Muscle of leg (tissue), 11 donors: ENCODE data around the gene ATAD2B. TPM values are rescaled to one million over a fixed set of nuclear protein-coding genes. Genes with fewer than 3 reads are reported as not detected.

Experiments
- DNase-seq: peaks from one replicate; pipeline ENCODE4 v3.0.0; 2013
- H3K27ac ChIP-seq: one replicate; pipeline ENCODE4 v1.5.1; 2013; ENCODE audit warnings: mild to moderate bottlenecking, low read length, control low read depth
- H3K27me3 ChIP-seq: one replicate; pipeline ENCODE4 v1.6.1; 2013; ENCODE audit warnings: low read length; ENCODE audit not compliant: control insufficient read depth, insufficient read depth
- H3K36me3 ChIP-seq: one replicate; pipeline ENCODE4 v1.6.1; 2013; ENCODE audit warnings: low read length; ENCODE audit not compliant: control insufficient read depth, insufficient read depth
- H3K4me1 ChIP-seq: one replicate; pipeline ENCODE4 v1.6.1; 2013; ENCODE audit warnings: low read length; ENCODE audit not compliant: control insufficient read depth, insufficient read depth
- H3K4me3 ChIP-seq: one replicate; pipeline ENCODE4 v1.5.1; 2013; ENCODE audit warnings: low read length, control low read depth
- H3K9me3 ChIP-seq: replicated peaks from 2 replicates; pipeline ENCODE4 v1.6.1; 2013; ENCODE audit warnings: low read depth, low read length; ENCODE audit not compliant: control insufficient read depth
- WGBS: methylation state at CpG from one replicate; pipeline ENCODE4 v1.1.5; 2013; ENCODE audit warnings: missing lambda C conversion rate; ENCODE audit not compliant: insufficient coverage; 5-methylcytosine and 5-hydroxymethylcytosine counted together
- polyA plus RNA-seq, 8 donors: library from polyadenylated mRNA; unstranded; fragments of 120-200 nt; gene quantifications; one replicate each; pipeline versions ENCODE4 v1.2.1 to v1.2.3, GENCODE V29; 2013; ENCODE audit warnings: inconsistent platforms in 1 of 8, low replicate concordance in 1 of 8; ENCODE audit not compliant: insufficient read length in 8 of 8, insufficient read depth in 1 of 8
- total RNA-seq: library from RNA; stranded (reverse); fragments of 120-200 nt; gene quantifications from one replicate; pipeline ENCODE4 v1.2.4, GENCODE V29; 2013

Gene ATAD2B
- total and polyA plus RNA-seq, 9 donors = 10.2 to 17.6 (median 11.8) TPM

GRCh38 chr2:23722255-23722654 is 204.7 kb downstream of the ATAD2B start:
- Histone ChIP-seq H3K4me1 (no peaks in the 10 kb centered on the region), H3K4me3 (no peak overlapping the region), H3K36me3 (peaks cover 4% of the 10 kb centered on the region), H3K27me3 (no peaks in the 10 kb centered on the region), H3K9me3 (peaks cover 12% of the 10 kb centered on the region), H3K27ac (no peak overlapping the region)
- no CpG with 5 or more reads among the region's 3 CpGs for WGBS
- no peak for DNase-seq

- no peak overlapping the region for H3K4me3 ChIP-seq
- H3K27me3 ChIP-seq = no peaks in the 10 kb centered on the region
- DNase-seq = no peak
- H3K27ac ChIP-seq = no peak overlapping the region
- no peaks in the 10 kb centered on the region for H3K4me1 ChIP-seq
- H3K36me3 ChIP-seq = peaks cover 4% of the 10 kb centered on the region
- 100% methylated on average over 2 of the region's 2 CpGs for WGBS
- H3K9me3 ChIP-seq = peaks cover 12% of the 10 kb centered on the region
Observed at GRCh38 chr2:23721454-23721826, 205.5 kb downstream of the ATAD2B start.

- no peak overlapping the region for H3K4me3 ChIP-seq
- DNase-seq = no peak
- H3K27me3 ChIP-seq = no peaks in the 10 kb centered on the region
- 85% methylated on average over 4 of the region's 4 CpGs for WGBS
- H3K27ac ChIP-seq = no peak overlapping the region
- H3K36me3 ChIP-seq = peaks cover 4% of the 10 kb centered on the region
- H3K9me3 ChIP-seq = peaks cover 12% of the 10 kb centered on the region
- no peaks in the 10 kb centered on the region for H3K4me1 ChIP-seq
Observed at GRCh38 chr2:23720705-23721453, 206.0 kb downstream of the ATAD2B start.

DNA sequence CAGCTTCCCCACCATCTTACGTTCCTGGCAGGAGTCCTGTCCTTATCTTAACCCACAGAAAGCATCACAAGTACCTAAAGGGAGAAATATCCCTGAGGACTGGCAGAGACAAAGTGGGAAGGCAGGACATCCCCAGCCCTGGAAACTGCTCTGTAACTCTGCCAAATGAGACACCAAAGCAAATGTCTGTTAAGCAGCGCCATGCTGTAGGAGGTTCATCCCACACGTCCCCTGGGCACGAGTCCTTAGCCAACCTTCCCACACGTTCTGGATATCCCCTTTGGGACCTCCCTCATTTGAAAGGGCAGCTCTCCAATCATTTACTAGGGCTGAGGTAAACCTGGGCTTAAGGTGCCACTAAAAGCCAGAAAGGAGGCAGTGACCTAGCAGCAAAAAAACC is 207.2 kb downstream of the ATAD2B start:
- Histone ChIP-seq H3K27ac (no peak overlapping the region), H3K9me3 (peaks cover 12% of the 10 kb centered on the region), H3K27me3 (no peaks in the 10 kb centered on the region), H3K4me1 (no peaks in the 10 kb centered on the region), H3K4me3 (no peak overlapping the region), H3K36me3 (peaks cover 4% of the 10 kb centered on the region)
- DNase-seq = no peak
- WGBS = 74% methylated on average over 3 of the region's 5 CpGs

- no peaks in the 10 kb centered on the region for H3K4me1 ChIP-seq
- no peaks in the 10 kb centered on the region for H3K27me3 ChIP-seq
- WGBS = 34% methylated on average over 3 of the region's 4 CpGs
- H3K27ac ChIP-seq = no peak overlapping the region
- peak; percentile 95 for DNase-seq
- H3K4me3 ChIP-seq = no peak overlapping the region
- peaks cover 12% of the 10 kb centered on the region for H3K9me3 ChIP-seq
- peaks cover 4% of the 10 kb centered on the region for H3K36me3 ChIP-seq
Observed at GRCh38 chr2:23718931-23719700, 207.8 kb downstream of the ATAD2B start.

GRCh38 chr2:23713351-23713750 is 213.6 kb downstream of the ATAD2B start:
- WGBS = 63% methylated on average over 3 of the region's 5 CpGs
- Histone ChIP-seq H3K36me3 (peaks cover 4% of the 10 kb centered on the region), H3K4me1 (peaks cover 7% of the 10 kb centered on the region), H3K27ac (no peak overlapping the region), H3K27me3 (no peaks in the 10 kb centered on the region), H3K4me3 (no peak overlapping the region), H3K9me3 (no peaks in the 10 kb centered on the region)
- DNase-seq = no peak

GRCh38 chr2:23712756-23713151 is 214.2 kb downstream of the ATAD2B start:
- no peak overlapping the region for H3K27ac ChIP-seq
- no peak overlapping the region for H3K4me3 ChIP-seq
- DNase-seq = no peak
- H3K36me3 ChIP-seq = peaks cover 9% of the 10 kb centered on the region
- WGBS = no CpG with 5 or more reads among the region's 2 CpGs
- peaks cover 7% of the 10 kb centered on the region for H3K4me1 ChIP-seq
- H3K9me3 ChIP-seq = no peaks in the 10 kb centered on the region
- no peaks in the 10 kb centered on the region for H3K27me3 ChIP-seq

GRCh38 chr2:23711979-23712755 is 214.8 kb downstream of the ATAD2B start:
- H3K27ac ChIP-seq = no peak overlapping the region
- H3K4me1 ChIP-seq = peaks cover 7% of the 10 kb centered on the region
- 56% methylated on average over 4 of the region's 7 CpGs for WGBS
- no peaks in the 10 kb centered on the region for H3K27me3 ChIP-seq
- DNase-seq = peak; percentile 66
- no peaks in the 10 kb centered on the region for H3K9me3 ChIP-seq
- peaks cover 13% of the 10 kb centered on the region for H3K36me3 ChIP-seq
- H3K4me3 ChIP-seq = no peak overlapping the region

DNA sequence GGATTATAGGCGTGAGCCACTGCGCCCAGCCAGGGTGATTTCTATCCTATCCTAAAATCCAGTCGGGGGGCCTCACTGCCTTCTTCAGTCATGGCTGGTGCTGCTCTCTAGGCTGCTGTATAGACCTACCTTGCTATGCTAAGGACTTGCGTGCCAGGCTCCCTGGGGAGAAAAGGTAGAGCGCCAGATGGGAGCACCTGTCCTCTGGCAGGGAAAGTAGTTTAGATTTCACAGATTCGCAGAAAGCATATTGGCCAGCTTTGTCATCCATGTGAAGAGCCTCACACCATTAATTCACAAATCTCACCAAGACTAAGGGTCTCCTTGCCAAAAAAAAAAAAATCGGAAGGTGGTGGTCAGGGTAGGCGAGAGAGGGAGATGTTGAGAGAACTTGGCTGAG is 217.6 kb downstream of the ATAD2B start:
- Histone ChIP-seq H3K4me3 (no peak overlapping the region), H3K9me3 (no peaks in the 10 kb centered on the region), H3K4me1 (peaks cover 7% of the 10 kb centered on the region), H3K36me3 (peaks cover 28% of the 10 kb centered on the region), H3K27ac (no peak overlapping the region), H3K27me3 (no peaks in the 10 kb centered on the region)
- no peak for DNase-seq
- WGBS = 96% methylated on average over 3 of the region's 8 CpGs

GRCh38 chr2:23708771-23709170 is 218.2 kb downstream of the ATAD2B start:
- no peaks in the 10 kb centered on the region for H3K9me3 ChIP-seq
- peaks cover 33% of the 10 kb centered on the region for H3K36me3 ChIP-seq
- no peak for DNase-seq
- H3K27ac ChIP-seq = no peak overlapping the region
- H3K27me3 ChIP-seq = no peaks in the 10 kb centered on the region
- 100% methylated on average over 4 of the region's 6 CpGs for WGBS
- H3K4me3 ChIP-seq = no peak overlapping the region
- peaks cover 7% of the 10 kb centered on the region for H3K4me1 ChIP-seq
